Tibial artery (tissue), 4 donors: ENCODE results near the gene COA1.

ENCODE experiments used
- DNase-seq, 2 donors: peaks; one replicate each; pipeline ENCODE4 v3.0.0-alpha.2; 2019
- H3K27ac ChIP-seq, 2 donors: fragments of 200-600 bp; sonication (generic) in 1 of 2; 1 replicate in 1 of 2; 2 replicates in 1 of 2; pipeline ENCODE4 v1.5.1; 2018 to 2019; ENCODE audit warnings: mild to moderate bottlenecking in 1 of 2
- H3K27me3 ChIP-seq, 2 donors: fragments of 200-600 bp; sonication (generic) in 1 of 2; one replicate each; pipeline versions ENCODE4 v1.5.1 to v1.6.0; 2016 to 2019
- H3K36me3 ChIP-seq, 3 donors: fragments of 200-600 bp; sonication (generic) in 2 of 3; one replicate each; pipeline ENCODE4 v1.5.1; 2016 to 2019; ENCODE audit warnings: mild to moderate bottlenecking in 2 of 3
- H3K4me1 ChIP-seq, 4 donors: fragments of 200-600 bp; sonication (generic) in 2 of 4; 1 replicate in 3 of 4; 2 replicates in 1 of 4; pipeline ENCODE4 v1.5.1; 2016 to 2019
- H3K4me3 ChIP-seq, 2 donors: fragments of 200-600 bp; sonication (generic) in 1 of 2; 1 replicate in 1 of 2; 2 replicates in 1 of 2; pipeline ENCODE4 v1.5.1; 2018 to 2019; ENCODE audit warnings: mild to moderate bottlenecking in 2 of 2
- H3K9me3 ChIP-seq, 3 donors: fragments of 200-600 bp; sonication (generic) in 1 of 3; one replicate each; pipeline ENCODE4 v1.5.1; 2016 to 2019
- CTCF ChIP-seq, 2 experiments: fragments of 200-600 bp in 1 of 2; fragments of 450-650 bp in 1 of 2; IDR thresholded peaks; one replicate each; pipeline ENCODE4 v1.5.1; 2017 to 2019; ENCODE audit warnings: antibody characterized with exemption in 2 of 2, mild to moderate bottlenecking in 1 of 2, moderate library complexity in 1 of 2
- intact Hi-C: fragments of 100-400 bp; cut with DNase I; formaldehyde crosslinking; loops from one replicate; pipeline ENCODE4 v1.15.0; 2023; ENCODE audit warnings: low total_unique reads

COA1 gene

GRCh38 chr7:43640679-43641078, 88.6 kb downstream of the COA1 start:
- Histone ChIP-seq H3K4me1 (peaks cover 0 to 78% (median 31%) of the 10 kb centered on the region in 4 donors), H3K9me3 (no peaks in the 10 kb centered on the region), H3K36me3 (peaks cover 0 to 37% (median 16%) of the 10 kb centered on the region in 3 donors), H3K27ac (peak overlapping the region; percentile 58 to 63), H3K4me3 (no peak overlapping the region), H3K27me3 (no peaks in the 10 kb centered on the region)
- no peak for DNase-seq
- intact Hi-C loops = loop anchor here (10.0 kb wide), 1 partner anchor 56 kb away; the partner anchor contains the start of gene STK17A
- no peak for TF ChIP-seq CTCF (IDR thresholded peaks at IDR 0.05)

GRCh38 chr7:43639858-43640491, 89.3 kb downstream of the COA1 start:
- Histone ChIP-seq H3K27me3 (no peaks in the 10 kb centered on the region), H3K4me1 (peaks cover 0 to 76% (median 28%) of the 10 kb centered on the region in 4 donors), H3K4me3 (no peak overlapping the region), H3K36me3 (peaks cover 0 to 36% (median 16%) of the 10 kb centered on the region in 3 donors), H3K9me3 (no peaks in the 10 kb centered on the region), H3K27ac (peak overlapping the region; percentile 58 to 63)
- intact Hi-C loops = loop anchor here (10.0 kb wide), 1 partner anchor 55 kb away; the partner anchor contains the start of gene STK17A
- TF ChIP-seq CTCF (IDR thresholded peaks at IDR 0.05) = no peak
- DNase-seq = peak in 1 of 2 donors; percentile 38

- Histone ChIP-seq H3K27ac (peak overlapping the region; percentile 19 to 50), H3K27me3 (no peaks in the 10 kb centered on the region), H3K36me3 (peaks cover 0 to 30% (median 19%) of the 10 kb centered on the region in 3 donors), H3K4me1 (peaks cover 0 to 64% (median 18%) of the 10 kb centered on the region in 4 donors), H3K4me3 (no peak overlapping the region), H3K9me3 (no peaks in the 10 kb centered on the region)
- no peak for TF ChIP-seq CTCF (IDR thresholded peaks at IDR 0.05)
- no peak for DNase-seq
- intact Hi-C loops = no loop called here
Observed at GRCh38 chr7:43637114-43637806, 92.1 kb downstream of the COA1 start.

GRCh38 chr7:43636093-43636492, 93.2 kb downstream of the COA1 start:
- peak overlapping the region; percentile 21 to 44 for H3K27ac ChIP-seq
- no peaks in the 10 kb centered on the region for H3K27me3 ChIP-seq
- H3K9me3 ChIP-seq = no peaks in the 10 kb centered on the region
- H3K4me3 ChIP-seq = no peak overlapping the region
- peaks cover 0 to 64% (median 18%) of the 10 kb centered on the region in 4 donors for H3K4me1 ChIP-seq
- TF ChIP-seq CTCF (IDR thresholded peaks at IDR 0.05) = no peak
- no peak for DNase-seq
- intact Hi-C loops = no loop called here
- H3K36me3 ChIP-seq = peaks cover 0 to 29% (median 20%) of the 10 kb centered on the region in 3 donors

GRCh38 chr7:43634384-43634783, 94.9 kb downstream of the COA1 start:
- peaks cover 9 to 29% (median 27%) of the 10 kb centered on the region in 3 donors for H3K36me3 ChIP-seq
- no peaks in the 10 kb centered on the region for H3K9me3 ChIP-seq
- no peak overlapping the region for H3K27ac ChIP-seq
- TF ChIP-seq CTCF (IDR thresholded peaks at IDR 0.05) = no peak
- peaks cover 0 to 49% (median 6%) of the 10 kb centered on the region in 4 donors for H3K4me1 ChIP-seq
- intact Hi-C loops = no loop called here
- H3K4me3 ChIP-seq = no peak overlapping the region
- H3K27me3 ChIP-seq = no peaks in the 10 kb centered on the region
- no peak for DNase-seq
